MM.1S (cell line): ENCODE data around the gene SYNE2.

Experiments
- DNase-seq: peaks from one replicate; pipeline ENCODE4 v3.0.0-alpha.2; 2015
- H2AFZ ChIP-seq: fragments of 300-600 bp; sonication (generic); 2 replicates; pipeline ENCODE4 v1.6.0; 2016; ENCODE audit warnings: antibody characterized with exemption, low read length
- H3F3A ChIP-seq: fragments of 300-600 bp; sonication (generic); 2 replicates; pipeline ENCODE4 v1.6.1; 2016; ENCODE audit warnings: mild to moderate bottlenecking, antibody characterized with exemption, low read length, moderate library complexity, mixed read lengths; ENCODE audit not compliant: insufficient read depth
- H3K27ac ChIP-seq: fragments of 300-600 bp; sonication (generic); 2 replicates; pipeline ENCODE4 v1.5.1; 2016; ENCODE audit warnings: mild to moderate bottlenecking, low read length
- H3K27me3 ChIP-seq: fragments of 300-600 bp; sonication (generic); replicated peaks from 2 replicates; pipeline ENCODE4 v1.6.0; 2016; ENCODE audit warnings: low read length; ENCODE audit not compliant: insufficient read depth
- H3K36me3 ChIP-seq: fragments of 300-600 bp; sonication (generic); replicated peaks from 2 replicates; pipeline ENCODE4 v1.6.1; 2016; ENCODE audit warnings: mild to moderate bottlenecking, low read length, mixed read lengths; ENCODE audit not compliant: insufficient read depth
- H3K4me1 ChIP-seq: fragments of 300-600 bp; sonication (generic); 2 replicates; pipeline ENCODE4 v1.6.1; 2016; ENCODE audit warnings: low read length, mixed read lengths
- H3K4me2 ChIP-seq: fragments of 300-600 bp; sonication (generic); 2 replicates; pipeline ENCODE4 v1.6.0; 2016; ENCODE audit warnings: low read depth, low read length
- H3K4me3 ChIP-seq: fragments of 300-600 bp; sonication (generic); 2 replicates; pipeline ENCODE4 v1.5.1; 2016; ENCODE audit warnings: low read length, mixed read lengths
- H3K79me2 ChIP-seq: fragments of 300-600 bp; sonication (generic); 2 replicates; pipeline ENCODE4 v1.6.1; 2016; ENCODE audit warnings: mixed run types, low read length, mixed read lengths
- H3K9ac ChIP-seq: fragments of 300-600 bp; sonication (generic); 2 replicates; pipeline ENCODE4 v1.6.1; 2016; ENCODE audit warnings: low read length, mixed read lengths
- H3K9me2 ChIP-seq: fragments of 300-600 bp; sonication (generic); replicated peaks from 2 replicates; pipeline ENCODE4 v1.6.1; 2016; ENCODE audit warnings: mild to moderate bottlenecking, low read length, mixed read lengths; ENCODE audit not compliant: insufficient read depth
- H3K9me3 ChIP-seq: fragments of 300-600 bp; sonication (generic); replicated peaks from 2 replicates; pipeline ENCODE4 v1.6.1; 2016; ENCODE audit warnings: mild to moderate bottlenecking, low read length, mixed read lengths; ENCODE audit not compliant: insufficient read depth
- H4K20me1 ChIP-seq: fragments of 300-600 bp; sonication (generic); 2 replicates; pipeline ENCODE4 v1.6.1; 2016; ENCODE audit warnings: mild to moderate bottlenecking, low read length, moderate library complexity, mixed read lengths; ENCODE audit not compliant: insufficient read depth
- EZH2 ChIP-seq: fragments of 300-600 bp; sonication (generic); optimal IDR thresholded peaks from 2 replicates; pipeline ENCODE3; 2017; ENCODE audit warnings: low read depth, mild to moderate bottlenecking, antibody characterized with exemption, low read length, mixed read lengths
- EZH2phosphoT487 ChIP-seq: fragments of 300-600 bp; sonication (generic); IDR thresholded peaks from 2 replicates; pipeline ENCODE4 v1.6.1; 2018; ENCODE audit warnings: antibody characterized with exemption, low read length
- TF ChIP-seq, protein P1 (sequence below): fragments of 300-600 bp; sonication (generic); IDR thresholded peaks from 2 replicates; pipeline ENCODE4 v1.5.1; 2016; ENCODE audit warnings: antibody characterized with exemption, low read length, mixed read lengths

SYNE2 gene

DNA sequence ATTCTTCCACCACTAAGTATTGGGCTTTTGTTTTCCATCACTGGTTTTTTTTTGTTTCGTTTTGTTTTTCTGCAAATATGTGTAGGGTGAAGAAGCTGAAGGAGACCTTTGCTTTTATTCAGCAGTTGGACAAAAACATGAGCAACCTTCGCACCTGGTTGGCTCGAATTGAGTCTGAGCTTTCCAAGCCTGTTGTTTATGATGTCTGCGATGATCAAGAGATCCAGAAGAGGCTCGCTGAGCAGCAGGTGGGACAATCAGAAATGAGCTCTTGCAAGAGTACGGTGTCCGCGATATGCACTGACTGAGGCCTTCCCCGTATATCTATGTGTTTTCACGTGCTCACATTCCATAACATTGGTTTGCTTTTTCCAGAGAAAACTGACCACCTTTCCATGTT, 349.9 kb downstream of the SYNE2 start:
- Histone ChIP-seq H3K4me3 (no peak overlapping the region), H3K27me3 (no peaks in the 10 kb centered on the region), H3K9me2 (no peaks in the 10 kb centered on the region), H3K36me3 (no peaks in the 10 kb centered on the region), H4K20me1 (no peaks in the 10 kb centered on the region), H3K4me1 (peaks cover 17% of the 10 kb centered on the region), H3F3A (peaks cover 15% of the 10 kb centered on the region), H3K27ac (peak overlapping the region; percentile 66), H3K9ac (peak overlapping the region; percentile 18; the same call in 1 of the 2 replicates), H3K79me2 (no peaks in the 10 kb centered on the region), H2AFZ (no peak overlapping the region), H3K9me3 (no peaks in the 10 kb centered on the region), H3K4me2 (no peak overlapping the region)
- no peak for DNase-seq
- TF ChIP-seq, protein P1, sequence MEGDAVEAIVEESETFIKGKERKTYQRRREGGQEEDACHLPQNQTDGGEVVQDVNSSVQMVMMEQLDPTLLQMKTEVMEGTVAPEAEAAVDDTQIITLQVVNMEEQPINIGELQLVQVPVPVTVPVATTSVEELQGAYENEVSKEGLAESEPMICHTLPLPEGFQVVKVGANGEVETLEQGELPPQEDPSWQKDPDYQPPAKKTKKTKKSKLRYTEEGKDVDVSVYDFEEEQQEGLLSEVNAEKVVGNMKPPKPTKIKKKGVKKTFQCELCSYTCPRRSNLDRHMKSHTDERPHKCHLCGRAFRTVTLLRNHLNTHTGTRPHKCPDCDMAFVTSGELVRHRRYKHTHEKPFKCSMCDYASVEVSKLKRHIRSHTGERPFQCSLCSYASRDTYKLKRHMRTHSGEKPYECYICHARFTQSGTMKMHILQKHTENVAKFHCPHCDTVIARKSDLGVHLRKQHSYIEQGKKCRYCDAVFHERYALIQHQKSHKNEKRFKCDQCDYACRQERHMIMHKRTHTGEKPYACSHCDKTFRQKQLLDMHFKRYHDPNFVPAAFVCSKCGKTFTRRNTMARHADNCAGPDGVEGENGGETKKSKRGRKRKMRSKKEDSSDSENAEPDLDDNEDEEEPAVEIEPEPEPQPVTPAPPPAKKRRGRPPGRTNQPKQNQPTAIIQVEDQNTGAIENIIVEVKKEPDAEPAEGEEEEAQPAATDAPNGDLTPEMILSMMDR, result no peak
- no peak for TF ChIP-seq EZH2
- TF ChIP-seq EZH2phosphoT487, result no peak

DNA sequence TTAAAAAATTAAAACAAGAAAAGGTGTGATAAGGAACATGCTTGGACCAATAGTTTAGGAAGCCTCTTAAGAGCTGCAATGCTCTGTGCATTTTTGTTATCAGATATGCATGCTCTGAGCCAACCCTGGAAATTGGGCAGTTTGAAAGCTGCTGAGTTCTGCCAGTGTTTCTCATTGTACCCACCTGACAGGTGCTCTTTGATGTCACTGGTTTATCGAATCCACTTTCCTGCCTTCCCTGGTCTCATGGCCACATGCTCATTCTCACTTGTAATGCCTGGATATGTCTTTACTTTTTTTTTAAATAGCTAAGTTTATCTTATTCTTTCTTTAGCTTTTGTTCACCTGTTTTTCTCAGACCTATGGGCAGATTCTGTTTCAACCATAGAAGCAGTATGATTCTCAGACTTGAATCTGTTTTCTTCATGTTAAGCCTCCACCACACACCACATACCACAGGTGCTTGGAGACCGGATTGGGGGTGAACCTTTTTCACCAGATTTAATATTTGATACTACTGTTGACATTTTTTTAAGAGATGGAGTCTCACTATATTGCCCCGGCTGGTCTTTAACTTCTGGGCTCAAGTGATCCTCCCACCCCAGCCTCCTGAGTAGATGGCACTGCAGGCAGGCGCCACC, 350.7 kb downstream of the SYNE2 start:
- H3K4me1 ChIP-seq, result peaks cover 17% of the 10 kb centered on the region
- H3K79me2 ChIP-seq, result no peaks in the 10 kb centered on the region
- peak overlapping the region; percentile 18; the same call in 1 of the 2 replicates for H3K9ac ChIP-seq
- TF ChIP-seq, protein P1, result no peak
- TF ChIP-seq EZH2, result no peak
- TF ChIP-seq EZH2phosphoT487, result no peak
- H3K9me3 ChIP-seq, result no peaks in the 10 kb centered on the region
- no peaks in the 10 kb centered on the region for H3K36me3 ChIP-seq
- H3K27ac ChIP-seq, result peak overlapping the region; percentile 66; the same call in 1 of the 2 replicates
- H4K20me1 ChIP-seq, result no peaks in the 10 kb centered on the region
- peak; percentile 55 for DNase-seq
- no peaks in the 10 kb centered on the region for H3K27me3 ChIP-seq
- H3K4me3 ChIP-seq, result no peak overlapping the region
- H3K4me2 ChIP-seq, result 0 out of 2 replicates have a peak overlapping the region, but pooled peaks have one; percentile 6
- H3K9me2 ChIP-seq, result no peaks in the 10 kb centered on the region
- no peak overlapping the region for H2AFZ ChIP-seq
- peaks cover 15% of the 10 kb centered on the region for H3F3A ChIP-seq

DNA sequence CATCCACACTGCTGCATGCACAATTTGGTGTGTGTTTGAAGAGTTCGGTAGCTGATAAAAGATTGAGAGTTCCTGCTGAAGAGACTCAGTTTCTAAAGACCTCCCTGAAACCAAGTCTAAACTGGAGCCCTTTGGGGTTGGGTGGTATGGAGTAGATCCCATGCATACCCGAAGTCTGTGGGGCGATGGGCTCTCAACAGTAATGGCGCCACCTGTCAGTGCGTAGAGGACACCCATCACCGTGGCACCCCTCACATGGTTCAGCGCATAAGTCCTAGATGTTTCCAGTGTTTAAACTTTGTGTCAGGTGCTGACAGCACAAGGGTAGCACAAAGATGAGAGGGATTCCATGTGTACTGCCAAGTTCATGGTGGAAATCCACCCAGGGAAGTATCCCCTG, 355.5 kb downstream of the SYNE2 start:
- Histone ChIP-seq H3K36me3 (no peaks in the 10 kb centered on the region), H3K27me3 (no peaks in the 10 kb centered on the region), H3K79me2 (no peaks in the 10 kb centered on the region), H3F3A (peaks cover 8% of the 10 kb centered on the region), H3K9ac (no peak overlapping the region), H3K4me2 (no peak overlapping the region), H3K4me3 (no peak overlapping the region), H3K9me3 (no peaks in the 10 kb centered on the region), H3K4me1 (peaks cover 8% of the 10 kb centered on the region; the same call in 1 of the 2 replicates), H4K20me1 (no peaks in the 10 kb centered on the region), H2AFZ (no peak overlapping the region), H3K9me2 (no peaks in the 10 kb centered on the region), H3K27ac (no peak overlapping the region)
- TF ChIP-seq EZH2phosphoT487 (no peak), EZH2 (no peak)
- TF ChIP-seq, protein P1, result no peak
- no peak for DNase-seq
